HG03103 (cell line): ENCODE results near the gene C2orf72.

Source experiments
- ATAC-seq: cut with Tn5 transposase; IDR thresholded peaks from one replicate; pipeline ENCODE4 v1.9.1; 2021; ENCODE audit warnings: low read depth; ENCODE audit not compliant: unreplicated experiment

C2orf72 gene

DNA sequence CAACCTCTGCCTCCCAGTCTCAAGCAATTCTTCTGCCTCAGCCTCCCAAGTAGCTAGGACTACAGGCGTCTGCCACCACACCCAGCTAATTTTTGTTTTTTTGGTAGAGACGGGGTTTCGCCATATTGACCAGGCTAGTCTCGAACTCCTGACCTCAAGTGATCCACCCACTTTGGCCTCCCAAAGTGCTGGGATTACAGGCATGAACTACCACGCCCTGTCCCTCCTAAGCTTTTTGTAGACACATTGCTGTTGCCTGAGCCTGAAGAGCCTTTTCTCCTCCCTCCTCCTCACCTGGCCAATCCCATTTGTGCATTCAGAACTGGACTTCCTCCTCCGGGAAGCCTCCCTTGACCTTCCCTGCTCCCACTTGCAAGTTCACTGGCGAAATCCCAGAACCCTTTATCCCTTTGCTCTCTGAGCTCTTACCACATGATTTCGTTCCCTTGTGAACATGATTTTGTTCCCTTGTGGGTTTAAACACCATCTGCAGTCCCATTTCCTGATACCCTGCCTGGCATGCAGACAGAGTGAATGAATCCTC, 2.6 kb downstream of the C2orf72 start:
- ATAC-seq: no peak

GRCh38 chr2:231041061-231041689, 3.9 kb downstream of the C2orf72 start:
- no peak for ATAC-seq

DNA sequence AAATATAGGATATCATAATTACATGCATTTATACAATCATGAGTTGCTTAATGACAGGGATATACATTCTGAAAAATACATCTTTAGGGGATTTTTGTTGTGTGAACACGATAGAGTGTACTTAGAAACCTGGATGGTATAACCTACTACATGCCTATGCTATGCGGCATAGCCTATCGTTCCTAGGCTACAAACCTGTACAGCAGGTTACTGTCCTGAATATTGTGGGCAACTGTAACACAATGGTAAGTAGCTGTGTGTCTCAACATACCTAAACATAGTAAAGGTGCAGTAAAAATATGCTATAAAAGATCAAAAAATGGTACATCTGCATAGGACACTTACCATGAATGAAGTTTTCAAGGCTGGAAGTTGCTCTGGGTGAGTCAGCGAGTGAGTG, 6.5 kb downstream of the C2orf72 start:
- ATAC-seq: no peak

- ATAC-seq: no peak
Measured at GRCh38 chr2:231046916-231047273, 9.6 kb downstream of the C2orf72 start.

GRCh38 chr2:231047274-231047922, 10.1 kb downstream of the C2orf72 start:
- ATAC-seq: no peak

- no peak for ATAC-seq
Measured at GRCh38 chr2:231047923-231048915, 10.9 kb downstream of the C2orf72 start.

- no peak for ATAC-seq
Measured at GRCh38 chr2:231049286-231050017, 12.1 kb downstream of the C2orf72 start.

DNA sequence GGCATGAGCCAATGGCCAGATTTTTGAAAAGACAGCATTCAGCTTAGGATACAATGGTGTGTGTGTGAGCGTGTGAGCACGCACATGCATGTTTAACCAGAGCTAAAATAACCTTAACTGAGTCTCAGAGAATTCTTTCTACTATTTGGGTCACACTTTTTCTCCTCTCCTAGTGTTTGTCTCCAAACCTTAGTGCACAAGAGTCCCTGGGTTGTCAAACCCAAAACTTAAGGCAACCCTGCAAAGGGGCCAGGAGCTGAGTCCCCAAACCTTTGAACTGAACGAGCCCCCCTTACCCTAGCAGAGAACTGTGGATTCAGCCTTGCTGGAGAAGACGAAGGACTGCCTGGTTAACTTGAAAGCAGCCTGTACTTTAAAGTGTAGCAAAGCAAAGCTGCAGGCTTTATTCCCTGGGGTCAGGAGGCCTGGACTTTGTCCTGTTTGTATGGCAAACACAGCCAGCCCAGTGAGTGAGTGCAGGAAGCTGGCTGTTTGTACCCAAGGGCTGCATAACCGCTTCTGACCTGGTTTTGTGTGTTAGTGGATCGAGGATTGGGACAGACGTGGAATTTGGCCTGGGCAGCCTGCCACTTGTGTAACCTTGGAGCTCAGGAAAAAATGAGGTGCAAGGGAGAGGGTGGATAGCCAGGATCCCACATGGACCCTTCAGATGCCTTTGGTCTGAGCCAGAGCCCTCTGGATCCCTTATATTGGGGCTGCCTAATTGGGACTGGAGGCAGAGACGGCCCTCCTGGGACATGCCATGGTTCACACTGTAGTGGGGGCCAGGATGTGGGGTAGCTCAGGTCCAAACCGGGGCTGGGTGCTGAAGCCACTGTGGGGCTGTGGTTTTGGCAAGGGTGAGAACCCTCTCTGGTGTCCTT, 12.9 kb downstream of the C2orf72 start:
- no peak for ATAC-seq

GRCh38 chr2:231051116-231051515, 13.8 kb downstream of the C2orf72 start:
- ATAC-seq: no peak

DNA sequence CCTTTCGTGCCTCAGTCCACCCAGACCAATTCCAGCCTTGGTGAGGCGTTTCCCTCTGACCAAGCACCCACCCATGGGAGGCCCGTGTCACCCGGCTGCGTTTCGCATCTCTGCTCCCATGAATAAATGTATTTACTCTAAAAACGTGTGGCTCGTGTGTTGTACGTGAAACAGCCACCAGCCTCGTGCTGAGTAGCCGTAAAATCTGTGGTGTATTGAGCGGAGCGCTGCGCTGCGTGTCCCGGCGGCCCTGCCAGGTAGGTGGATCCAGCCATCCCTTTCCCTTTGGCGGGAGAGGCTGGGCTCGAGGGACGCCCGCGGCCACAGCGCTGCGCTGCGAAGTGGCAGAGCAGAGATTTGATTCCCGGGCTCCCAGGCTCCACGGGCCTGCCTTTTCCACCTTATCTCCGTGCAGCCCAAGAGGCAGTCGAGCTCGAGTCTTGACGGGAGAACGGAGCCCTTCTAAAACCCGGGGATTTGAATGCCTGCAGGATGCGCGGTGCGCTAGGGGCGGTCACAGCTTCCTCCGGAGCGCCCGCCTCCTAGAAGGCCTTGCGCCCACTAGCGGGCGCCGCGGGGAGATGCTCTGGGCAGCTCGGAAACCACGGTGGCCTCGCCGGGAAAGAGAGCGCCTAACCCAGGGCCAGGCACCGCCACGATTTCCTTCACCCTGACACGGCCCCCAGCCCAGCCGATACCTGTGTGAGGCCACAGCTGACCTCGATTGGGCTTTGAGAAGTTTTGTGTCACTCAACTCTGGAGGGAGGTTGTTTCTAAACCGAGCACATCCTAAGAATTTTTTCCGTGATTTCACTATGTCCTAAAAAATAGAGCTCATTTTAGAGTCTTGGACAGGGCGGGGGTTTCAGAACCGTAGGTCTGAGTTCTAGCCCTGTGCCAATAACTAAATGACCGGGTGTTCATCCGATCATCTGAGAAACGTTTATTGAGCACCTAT, 15.4 kb downstream of the C2orf72 start:
- peak; percentile 63 for ATAC-seq

GRCh38 chr2:231053846-231054245, 16.5 kb downstream of the C2orf72 start:
- no peak for ATAC-seq

GRCh38 chr2:231056453-231057416, 19.4 kb downstream of the C2orf72 start, which contains the start of gene PSMD1:
TSS of gene PSMD1 (plus strand) at chr2:231056867. CDS start at chr2:231057026, 159 bp downstream.
- peak; percentile 74 for ATAC-seq

DNA sequence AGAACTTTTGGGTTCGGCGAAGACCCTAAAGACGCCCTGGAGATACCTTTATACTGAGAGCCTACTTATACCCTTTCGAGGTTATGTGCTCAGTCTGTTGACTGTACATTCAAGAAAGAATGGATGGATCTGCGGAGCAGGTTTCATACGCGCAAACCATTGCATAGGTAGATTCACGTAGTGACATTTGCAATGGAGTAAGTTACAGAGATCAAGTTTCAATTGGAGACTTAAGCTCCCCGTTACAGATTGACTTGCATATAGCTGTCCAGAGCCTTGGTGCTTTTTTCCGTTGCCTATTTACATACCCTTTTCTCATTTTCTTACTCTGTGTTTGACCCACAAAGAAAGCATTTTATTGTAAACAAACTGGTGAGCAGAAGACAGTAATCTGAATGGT, 20.3 kb downstream of the C2orf72 start:
- no peak for ATAC-seq

GRCh38 chr2:231058761-231059550, 21.6 kb downstream of the C2orf72 start:
- no peak for ATAC-seq

GRCh38 chr2:231059756-231060155, 22.4 kb downstream of the C2orf72 start:
- ATAC-seq: no peak

DNA sequence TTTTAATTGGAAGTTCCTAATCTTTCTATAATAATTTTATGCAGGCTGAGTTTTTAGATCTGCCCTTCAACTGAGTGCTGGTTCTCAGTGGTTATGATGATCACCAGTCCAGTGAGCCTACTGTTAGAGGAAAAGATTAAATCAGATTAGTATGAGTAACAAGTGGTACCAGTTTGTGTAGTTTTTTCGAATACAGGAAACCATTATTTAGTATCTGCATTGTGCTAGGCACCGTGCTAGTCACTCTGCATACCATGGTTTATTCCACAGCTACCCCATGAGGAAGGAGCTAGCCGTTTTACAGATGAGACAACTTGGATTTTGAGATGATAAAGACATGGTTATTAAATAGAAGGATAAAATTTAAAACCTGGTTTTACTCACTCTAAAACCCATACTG, 25.5 kb downstream of the C2orf72 start:
- no peak for ATAC-seq
